ENCODE results near the gene TCF21.

GRCh38 chr6:133880896-133881295 is 8.0 kb upstream of the TCF21 start:
- TF ChIP-seq CTCF (IDR thresholded peaks at IDR 0.05 in 4 of 5, conservative IDR thresholded peaks at IDR 0.05 in 1 of 5), result no peak
- no peak for TF ChIP-seq POLR2A (IDR thresholded peaks at IDR 0.05)

Data from gastrocnemius medialis (tissue), 4 donors.